HG02943 (cell line): ENCODE data around the gene APLF.
"Not testable (repeated sequence)": the region's sequence is repeated elsewhere in the genome, so short reads cannot be mapped to it uniquely, and the experiment has no call there.

Source experiments
- ATAC-seq: cut with Tn5 transposase; IDR thresholded peaks from one replicate; pipeline ENCODE4 v1.9.1; 2021; ENCODE audit warnings: mild to moderate bottlenecking, low read depth, moderate library complexity; ENCODE audit not compliant: unreplicated experiment

Gene APLF

GRCh38 chr2:68438455-68439303, 28.7 kb upstream of the APLF start:
- ATAC-seq: no peak

DNA sequence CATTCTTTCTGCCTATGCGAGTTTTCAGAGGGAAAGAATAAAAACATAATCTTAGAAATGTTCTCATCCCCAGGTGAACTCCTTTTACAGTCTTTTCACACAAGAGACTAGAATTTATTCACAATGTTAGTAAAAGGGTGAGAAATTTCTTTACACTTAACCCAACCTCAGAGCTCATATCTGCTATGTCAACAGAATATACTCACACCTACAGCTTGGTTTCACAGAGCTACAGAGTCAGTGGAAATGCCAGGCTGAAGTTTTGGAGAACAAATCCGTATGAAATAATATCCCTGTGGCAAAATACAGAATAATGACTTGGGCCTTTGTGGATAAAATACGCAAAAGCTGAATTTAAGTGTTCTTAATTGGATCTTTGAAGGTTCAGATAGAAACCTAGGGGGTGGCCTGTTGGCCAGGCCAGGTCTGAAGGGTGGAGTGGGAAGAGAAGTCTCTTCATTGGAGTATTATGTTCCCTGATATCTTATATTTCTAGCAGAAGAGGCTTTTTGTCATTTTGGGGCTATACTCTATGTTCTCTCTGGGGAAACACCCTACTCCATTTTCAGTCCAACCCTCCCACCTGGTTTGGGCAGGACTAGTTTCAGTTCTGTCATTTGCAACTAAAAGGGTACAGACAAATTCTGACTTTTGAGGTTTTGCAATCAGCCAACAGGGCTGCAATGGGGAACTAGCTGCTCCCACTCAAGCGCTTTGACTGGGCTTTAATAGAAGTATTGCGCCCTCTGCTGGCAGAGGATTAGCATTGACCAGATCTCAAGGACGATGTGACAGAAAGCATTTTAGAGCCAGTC, 26.0 kb upstream of the APLF start:
- ATAC-seq: peak; percentile 99

DNA sequence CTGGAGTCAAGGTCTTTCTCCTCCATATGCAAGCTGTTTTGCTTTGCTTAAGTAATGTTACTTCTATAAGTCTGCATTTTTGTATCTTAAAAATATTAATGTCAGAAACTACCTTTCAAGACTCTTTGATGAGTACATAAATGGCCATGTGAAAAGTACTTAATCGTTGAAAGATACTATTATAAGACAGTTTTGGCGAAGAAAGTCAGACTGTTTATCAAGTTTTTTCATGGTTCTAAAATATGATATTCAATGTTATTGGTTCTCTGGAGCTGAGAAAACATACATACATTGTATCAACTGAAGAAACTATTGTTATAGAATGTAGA, 25.4 kb upstream of the APLF start:
- no peak for ATAC-seq

DNA sequence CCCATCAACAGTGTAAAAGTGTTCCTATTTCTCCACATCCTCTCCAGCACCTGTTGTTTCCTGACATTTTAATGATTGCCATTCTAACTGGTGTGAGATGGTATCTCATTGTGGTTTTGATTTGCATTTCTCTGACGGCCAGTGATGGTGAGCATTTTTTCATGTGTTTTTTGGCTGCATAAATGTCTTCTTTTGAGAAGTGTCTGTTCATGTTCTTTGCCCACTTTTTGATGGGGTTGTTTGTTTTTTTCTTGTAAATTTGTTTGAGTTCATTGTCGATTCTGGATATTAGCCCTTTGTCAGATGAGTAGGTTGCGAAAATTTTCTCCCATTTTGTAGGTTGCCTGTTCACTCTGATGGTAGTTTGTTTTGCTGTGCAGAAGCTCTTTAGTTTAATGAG, 21.0 kb upstream of the APLF start:
- ATAC-seq: not testable (repeated sequence)

- ATAC-seq: no peak
Measured at GRCh38 chr2:68447118-68447517, 20.3 kb upstream of the APLF start.

- no peak for ATAC-seq
Measured at GRCh38 chr2:68448671-68449653, 18.4 kb upstream of the APLF start.

DNA sequence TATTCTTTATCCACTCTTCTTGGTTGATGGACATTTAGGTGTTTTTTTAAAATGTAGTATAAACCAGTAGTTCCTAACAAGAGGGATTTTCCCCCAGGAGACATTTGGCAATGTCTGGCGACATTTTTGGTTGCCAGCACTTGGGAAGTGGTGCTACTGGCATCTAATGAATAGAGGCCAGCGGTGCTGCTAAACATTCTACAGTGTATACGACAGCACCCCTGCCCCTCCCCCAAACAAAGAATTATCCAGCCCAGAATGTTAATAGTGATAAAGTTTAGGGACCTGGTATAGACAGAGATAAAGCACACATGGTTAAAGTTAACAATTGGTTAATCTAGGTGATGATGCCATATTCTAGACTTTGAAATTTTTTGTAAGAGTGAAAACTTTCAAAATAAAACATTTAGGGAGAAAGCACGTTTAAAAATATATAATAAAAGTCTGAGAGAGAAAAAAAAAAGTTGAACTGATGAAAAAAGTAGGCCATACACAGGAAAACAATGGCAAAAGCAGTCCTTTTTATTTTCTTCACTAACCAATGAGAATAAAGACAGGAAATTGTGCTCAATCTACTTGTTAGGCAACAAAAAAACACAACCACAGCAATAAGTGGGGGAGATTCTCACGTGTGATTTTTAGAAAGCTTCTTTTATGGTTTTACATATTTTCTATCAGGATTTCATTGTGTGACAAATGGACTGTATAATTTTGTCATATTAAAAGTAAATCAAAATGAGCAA, 15.1 kb upstream of the APLF start:
- ATAC-seq: no peak

GRCh38 chr2:68453761-68454360, 13.5 kb upstream of the APLF start:
- ATAC-seq: no peak

DNA sequence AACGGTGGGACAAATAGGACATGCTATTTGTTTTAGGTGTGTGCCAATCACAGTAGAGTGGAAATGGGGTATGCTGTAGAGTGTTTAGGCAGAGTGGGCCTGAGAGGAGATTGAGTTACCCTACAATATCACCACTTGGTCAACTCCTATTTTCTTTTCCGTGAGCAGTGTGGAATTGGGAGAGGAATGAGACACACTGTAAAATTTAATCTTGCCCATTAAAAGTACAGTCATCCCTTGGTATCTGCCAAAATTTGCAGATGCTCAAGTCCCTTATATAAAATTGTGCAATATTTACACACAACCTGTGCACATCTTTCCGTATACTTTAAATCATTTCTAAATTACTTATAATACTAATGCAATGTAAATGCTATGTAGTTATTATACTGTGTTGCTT, 12.7 kb upstream of the APLF start:
- ATAC-seq: no peak

DNA sequence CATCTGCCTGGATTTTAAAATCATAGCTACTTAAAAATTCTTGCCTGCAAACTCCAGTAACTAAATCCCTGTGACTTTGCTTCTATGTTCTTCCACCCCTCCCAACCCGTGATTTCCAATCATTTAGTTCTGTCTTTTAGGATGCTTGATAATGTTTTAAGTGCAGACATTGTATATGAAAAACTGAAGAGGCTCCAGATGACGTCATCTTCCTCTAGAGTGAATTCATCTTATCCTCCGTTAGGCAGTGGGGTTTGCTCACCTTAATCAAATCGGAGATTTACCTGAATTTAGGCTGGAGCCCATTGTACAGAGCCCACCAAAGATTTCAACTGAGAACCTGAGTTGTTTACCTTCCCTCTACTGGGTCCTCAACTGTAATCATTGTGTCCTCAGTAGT, 11.2 kb upstream of the APLF start:
- no peak for ATAC-seq

DNA sequence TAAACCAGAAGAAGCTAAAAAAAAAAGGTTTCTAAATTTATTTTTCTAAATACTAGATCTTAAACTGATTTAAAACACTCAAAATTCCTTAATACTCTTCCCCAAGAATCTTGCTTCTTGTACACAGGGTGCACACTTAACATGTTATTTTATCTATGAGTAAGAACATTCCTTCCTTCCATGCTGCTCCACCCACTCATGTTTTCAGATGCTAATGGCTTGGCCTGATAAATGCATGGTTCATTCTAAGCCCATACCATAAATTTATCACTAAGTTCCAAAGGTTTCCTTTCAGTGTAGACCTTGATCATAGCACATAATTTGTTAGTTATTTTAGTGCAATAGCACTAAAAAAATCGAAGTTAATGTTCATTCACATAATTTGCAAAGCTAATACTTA, 8.4 kb upstream of the APLF start:
- no peak for ATAC-seq

DNA sequence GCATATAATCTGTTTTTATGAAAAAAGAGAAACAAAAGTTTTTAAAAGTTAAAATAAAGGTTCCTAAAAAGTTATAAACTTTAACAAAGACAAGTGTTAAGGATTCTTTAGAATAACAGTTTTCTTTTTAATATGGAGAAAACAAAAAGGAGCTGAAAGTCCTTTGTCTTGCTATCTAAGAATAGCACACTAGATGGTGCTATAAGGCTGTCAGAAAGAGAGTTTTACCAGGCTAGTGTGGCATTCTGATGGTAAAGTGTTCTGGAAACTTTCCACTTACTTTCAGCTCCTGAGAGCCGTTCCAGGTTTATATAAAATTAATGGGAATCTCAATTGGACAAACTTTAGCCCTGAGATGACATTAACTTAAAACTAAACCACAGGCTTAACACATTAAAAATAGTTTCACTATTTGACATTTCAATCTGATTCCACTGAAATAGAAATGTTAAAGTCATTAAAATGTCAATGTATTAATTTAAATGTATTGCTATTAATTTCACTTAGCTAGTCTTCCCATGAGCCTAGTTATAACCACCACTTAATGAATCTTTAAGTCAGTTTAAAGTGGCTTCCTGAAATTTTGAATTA, 4.0 kb upstream of the APLF start:
- ATAC-seq: no peak

DNA sequence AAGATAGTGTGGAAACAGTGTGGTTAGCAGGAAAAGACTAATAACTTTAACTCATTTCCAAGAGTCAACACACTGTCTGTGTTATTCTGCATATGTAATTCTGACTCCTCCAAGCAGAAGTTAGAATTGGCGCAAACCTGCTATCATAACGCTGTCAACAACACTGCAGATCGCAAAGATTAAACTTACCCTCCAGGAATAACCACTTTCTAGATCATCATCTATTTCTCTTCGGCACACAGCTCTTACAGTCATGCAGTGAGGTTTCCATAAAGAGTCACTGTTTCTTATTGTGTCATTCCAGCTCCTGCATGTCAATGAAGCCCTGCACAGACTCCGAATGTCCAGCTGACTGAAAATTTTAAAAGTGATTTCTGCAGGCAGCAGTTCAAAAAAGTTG, 2.7 kb upstream of the APLF start:
- ATAC-seq: no peak

GRCh38 chr2:68465081-68465916, 2.1 kb upstream of the APLF start:
- ATAC-seq: no peak

DNA sequence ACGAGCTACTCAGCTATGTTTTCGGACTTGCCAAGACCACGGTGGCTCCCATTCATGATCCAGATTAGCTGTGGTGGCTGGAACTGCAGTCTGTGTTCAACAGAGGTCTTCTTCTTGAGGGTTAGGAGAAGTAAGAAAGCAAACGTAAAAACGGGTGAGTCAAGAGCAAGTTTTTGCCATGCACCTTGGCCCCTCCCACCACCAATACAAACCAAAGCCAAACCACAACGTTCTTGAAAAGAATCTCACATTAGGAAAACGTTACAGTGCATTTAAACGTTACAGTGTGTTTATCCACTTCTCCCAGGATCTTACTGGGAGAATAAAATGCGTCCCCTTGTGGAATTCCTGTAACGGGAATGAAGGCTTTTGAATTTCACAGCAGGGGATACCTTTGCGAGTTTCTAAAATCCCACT, 1.0 kb upstream of the APLF start:
- ATAC-seq: no peak

DNA sequence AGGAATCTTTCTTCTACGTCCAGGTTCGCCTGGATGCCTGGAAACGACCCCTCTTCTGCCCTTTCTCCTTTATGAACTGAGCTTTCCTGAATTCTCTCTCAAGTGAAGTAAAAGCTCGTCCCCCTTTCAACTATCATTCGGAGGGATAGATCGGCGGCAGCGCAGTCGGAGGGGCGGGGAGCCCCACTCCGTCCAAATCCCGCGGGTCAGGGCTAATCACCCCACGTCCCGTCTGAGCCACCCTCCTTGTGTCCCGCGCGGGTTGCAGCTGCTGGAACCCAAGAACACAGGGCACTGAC, 658 bp upstream of the APLF start:
- ATAC-seq: peak; percentile 33

- no peak for ATAC-seq
Measured at GRCh38 chr2:68468801-68469200, 1.4 kb downstream of the APLF start.

- no peak for ATAC-seq
Measured at GRCh38 chr2:68469935-68470334, 2.5 kb downstream of the APLF start.

DNA sequence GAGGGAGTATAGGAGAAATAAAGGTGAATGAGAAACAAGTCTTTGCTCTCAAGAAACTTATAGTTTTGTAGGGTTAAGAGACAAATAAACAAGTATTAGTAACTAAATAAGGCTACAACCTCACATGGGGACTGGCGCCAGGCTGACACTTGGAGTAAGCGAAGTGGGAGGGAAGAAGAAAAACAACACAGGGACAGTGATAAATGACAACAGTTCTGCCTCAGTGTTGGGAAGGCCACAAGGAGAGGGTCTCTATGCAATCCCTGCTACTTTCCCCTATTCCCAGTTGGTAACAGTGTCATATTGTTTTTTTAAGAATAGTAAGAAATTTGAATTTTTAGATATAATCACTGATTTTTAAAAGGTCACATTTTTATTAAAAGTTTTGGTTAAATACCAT, 4.0 kb downstream of the APLF start:
- ATAC-seq: no peak
